Bone marrow (tissue), 2 donors: Measurements from ENCODE around the gene ARHGAP44.

Source experiments
- DNase-seq, 2 donors: peaks; one replicate each; lab custom pipeline; 2025; lab: John Stamatoyannopoulos, UW

ARHGAP44 gene

DNA sequence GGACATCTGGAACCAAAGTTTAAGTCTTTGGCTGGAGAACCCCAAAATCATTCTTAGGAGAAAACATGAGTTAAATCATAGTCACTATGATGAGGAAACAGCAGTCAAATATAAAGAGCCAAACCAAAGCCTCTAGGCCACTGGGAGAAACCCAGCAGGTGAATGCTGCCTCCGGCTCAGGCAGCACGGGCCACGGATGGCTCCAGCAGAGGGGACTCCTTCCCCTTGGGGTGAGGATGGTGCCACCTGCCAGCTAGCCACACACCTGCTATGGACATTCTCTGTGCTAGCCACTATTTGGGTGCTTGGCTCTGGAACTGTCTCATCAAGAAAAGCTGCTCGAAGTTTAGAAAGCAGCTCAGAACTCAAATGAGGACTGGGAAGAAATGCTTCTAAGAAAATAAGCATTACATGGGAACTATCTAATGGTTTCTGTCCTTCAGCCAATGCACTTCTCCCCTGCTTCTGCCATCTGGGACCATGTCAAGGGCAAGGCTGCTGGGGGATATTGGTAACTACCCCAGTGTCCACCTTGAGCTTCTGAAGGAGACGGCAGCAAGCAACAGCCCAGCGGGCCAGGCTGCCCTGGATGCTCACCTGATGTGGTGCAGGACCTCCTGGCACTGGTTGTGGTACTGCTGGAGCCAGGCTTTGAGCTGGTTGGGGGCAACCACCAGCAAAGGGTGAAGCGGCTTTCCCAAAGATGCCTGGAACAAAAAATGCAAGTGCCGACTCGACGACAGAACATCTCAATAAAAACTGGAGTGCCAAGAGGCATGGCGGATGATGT, 206.0 kb downstream of the ARHGAP44 start:
- DNase-seq: no peak

GRCh38 chr17:12995896-12996295, 206.6 kb downstream of the ARHGAP44 start:
- DNase-seq: no peak

GRCh38 chr17:12996357-12996756, 207.1 kb downstream of the ARHGAP44 start:
- DNase-seq: no peak

- no peak for DNase-seq
Measured at GRCh38 chr17:12996941-12997340, 207.6 kb downstream of the ARHGAP44 start.

- DNase-seq: no peak
Measured at GRCh38 chr17:12998461-12998860, 209.2 kb downstream of the ARHGAP44 start.

- no peak for DNase-seq
Measured at GRCh38 chr17:12998874-12999273, 209.6 kb downstream of the ARHGAP44 start.

DNA sequence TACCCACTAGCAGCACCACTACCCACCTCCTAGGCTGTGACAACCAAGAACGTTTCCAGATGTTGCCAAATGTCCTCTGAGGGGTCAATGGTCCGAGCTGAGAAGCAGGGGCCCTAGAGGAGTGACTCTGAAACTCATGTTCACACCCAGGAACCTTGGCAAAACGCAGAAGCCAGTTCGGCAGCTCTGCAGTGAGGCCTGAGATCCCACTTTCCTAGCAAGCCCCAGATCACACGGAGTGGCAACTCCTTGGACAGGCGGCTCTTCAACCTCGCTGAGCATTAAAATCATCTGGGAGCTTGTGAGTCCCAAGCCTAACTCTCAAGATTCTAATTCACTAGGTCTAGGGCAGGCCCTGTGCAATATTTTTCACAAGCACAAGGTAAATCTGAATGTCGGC, 211.3 kb downstream of the ARHGAP44 start:
- no peak for DNase-seq

GRCh38 chr17:13001991-13002615, 212.8 kb downstream of the ARHGAP44 start:
- DNase-seq: no peak

- peak in 1 of 2 donors; percentile 1 for DNase-seq
Measured at GRCh38 chr17:13002761-13003453, 213.6 kb downstream of the ARHGAP44 start.

- DNase-seq: no peak
Measured at GRCh38 chr17:13003454-13003851, 214.2 kb downstream of the ARHGAP44 start.

DNA sequence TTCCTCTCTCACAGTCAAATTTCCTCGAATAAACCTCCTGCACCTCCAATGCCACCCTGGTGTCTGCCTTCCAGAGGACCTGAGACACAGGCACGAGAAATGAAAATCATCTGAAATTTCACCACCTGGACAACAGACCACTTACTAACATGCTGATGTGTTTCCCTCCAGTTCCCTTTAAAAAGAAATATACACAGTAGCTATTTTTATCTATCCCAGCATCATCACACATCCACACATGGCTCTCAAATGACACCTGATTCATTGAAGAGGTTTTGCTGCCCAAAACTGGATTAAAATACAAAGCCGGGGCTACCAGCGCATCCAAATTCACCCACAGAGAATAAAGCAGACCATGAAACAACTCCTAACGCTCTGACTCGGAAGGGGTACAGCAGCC, 214.6 kb downstream of the ARHGAP44 start:
- DNase-seq: no peak

GRCh38 chr17:13004336-13004735, 215.0 kb downstream of the ARHGAP44 start:
- DNase-seq: no peak

DNA sequence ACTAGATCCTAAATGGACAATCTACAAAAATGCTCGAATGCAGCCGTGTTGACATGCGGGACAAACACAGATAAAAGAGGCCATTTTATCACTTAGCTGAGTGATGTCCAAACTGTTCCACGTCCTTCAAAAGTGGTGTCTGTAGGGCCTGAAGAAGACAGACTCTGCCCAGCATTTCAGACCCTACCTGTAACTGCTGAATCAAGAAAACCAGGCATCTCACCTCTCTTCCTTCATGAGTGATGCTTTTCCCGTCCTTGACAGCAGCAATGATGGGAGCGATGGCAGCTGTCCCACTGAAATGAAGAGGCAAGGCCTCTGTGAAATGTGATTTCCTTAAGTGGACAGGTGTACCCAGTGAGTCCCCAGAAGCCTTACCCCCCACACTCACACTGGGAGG, 216.2 kb downstream of the ARHGAP44 start:
- no peak for DNase-seq

DNA sequence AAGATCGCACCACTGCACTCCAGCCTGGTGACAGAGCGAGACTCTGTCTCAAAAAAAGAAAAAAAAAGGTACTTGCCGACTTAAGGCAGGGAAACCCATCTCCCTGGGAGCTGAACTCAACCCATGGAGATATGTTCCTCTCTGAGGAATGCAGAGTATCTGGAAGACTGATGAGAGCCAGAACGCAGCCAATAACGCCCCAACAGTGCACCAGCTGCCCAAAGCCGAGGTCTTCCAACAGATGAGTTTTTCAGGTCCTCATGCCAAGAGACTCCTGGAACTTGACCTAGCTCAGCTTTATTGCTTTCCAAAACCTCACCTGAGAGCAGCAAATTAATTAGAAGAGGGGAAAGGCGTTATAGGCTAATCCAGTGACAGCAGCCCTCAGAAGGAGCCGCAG, 219.2 kb downstream of the ARHGAP44 start:
- DNase-seq: no peak

GRCh38 chr17:13010959-13011358, 221.7 kb downstream of the ARHGAP44 start:
- no peak for DNase-seq

DNA sequence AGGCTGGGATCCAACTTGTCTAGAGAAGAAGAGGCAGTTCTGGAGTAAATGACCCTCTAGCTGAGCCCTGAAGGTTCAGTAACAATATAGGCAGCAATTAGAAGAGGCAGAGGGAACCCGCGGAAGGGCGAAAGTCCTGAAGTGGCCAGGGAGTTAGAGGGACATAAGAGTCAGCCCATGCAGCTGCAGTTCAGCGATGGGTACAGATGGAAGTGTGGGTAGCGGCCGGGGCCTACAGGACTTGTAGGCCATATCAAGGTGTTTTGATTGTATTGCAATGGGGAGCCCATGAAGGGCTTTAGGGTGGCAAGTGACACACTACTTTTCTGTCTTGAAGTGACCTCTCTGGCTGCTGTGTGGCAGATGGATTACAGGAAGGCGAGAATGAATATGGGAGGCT, 225.5 kb downstream of the ARHGAP44 start:
- DNase-seq: no peak

- no peak for DNase-seq
Measured at GRCh38 chr17:13016881-13017654, 227.8 kb downstream of the ARHGAP44 start.

GRCh38 chr17:13017655-13018459, 228.6 kb downstream of the ARHGAP44 start, which contains the start of gene ELAC2:
TSS of gene ELAC2 (minus strand) at chr17:13018027. CDS start at chr17:13017947, 80 bp downstream.
- DNase-seq: peak; percentile 78 to 98

GRCh38 chr17:13024016-13024415, 234.7 kb downstream of the ARHGAP44 start:
- DNase-seq: no peak

DNA sequence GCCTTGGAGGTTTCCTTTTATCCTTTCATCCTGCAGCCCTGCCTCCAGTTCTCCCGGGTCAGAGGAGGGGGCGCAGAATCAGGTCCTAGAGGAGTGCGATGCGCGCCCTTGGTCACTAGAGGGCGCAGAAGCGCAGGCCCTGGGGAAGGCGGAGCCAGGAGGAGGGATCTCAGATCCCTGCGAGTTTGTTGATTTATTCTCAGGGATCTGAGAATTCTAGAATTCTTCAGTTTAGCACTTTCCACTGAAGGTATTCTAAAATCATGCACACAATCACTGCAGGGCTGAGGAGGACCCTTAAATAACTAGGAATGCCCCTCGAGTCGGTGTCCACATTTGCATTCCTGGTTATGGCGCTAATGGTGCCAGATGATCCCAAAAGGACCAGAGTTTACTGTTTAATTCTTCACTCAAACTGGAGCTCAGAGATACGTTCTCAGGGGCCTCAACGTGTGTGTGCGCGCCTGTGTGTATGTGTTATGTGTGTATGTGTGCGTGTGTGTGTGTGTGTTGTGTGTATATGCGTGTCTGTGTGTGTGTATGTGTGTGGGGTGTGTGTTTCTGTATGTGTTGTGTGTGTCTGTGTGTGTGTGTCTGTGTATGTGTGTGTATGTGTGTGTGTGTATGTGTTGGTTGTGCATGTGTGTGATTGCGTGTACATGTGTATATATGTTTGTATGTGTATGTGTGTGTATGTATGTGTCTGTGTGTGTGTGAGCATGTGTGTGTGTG, 235.4 kb downstream of the ARHGAP44 start:
- DNase-seq: peak; percentile 2 to 18

DNA sequence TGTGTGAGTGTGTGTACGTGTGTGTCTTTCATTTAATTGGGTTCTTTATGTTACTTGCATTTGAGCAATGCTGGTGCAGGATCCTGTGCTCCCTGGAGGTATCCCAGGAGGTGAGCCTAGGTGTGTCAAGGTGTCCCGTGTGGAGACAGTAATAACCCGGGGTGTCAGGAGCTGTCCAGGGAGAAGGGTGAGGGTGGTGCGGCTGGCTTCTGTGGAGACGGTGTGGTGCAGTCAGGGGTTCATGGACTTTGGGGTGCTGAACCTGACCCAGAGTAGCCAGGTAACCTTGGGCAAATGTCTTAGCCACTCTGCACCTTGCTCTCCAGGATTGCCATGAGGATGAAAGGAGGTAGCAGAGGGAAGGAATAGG, 235.9 kb downstream of the ARHGAP44 start:
- no peak for DNase-seq
